BLaER1 treated with 17β-estradiol and CSF1 and Interleukin-3, amounts not matched to agents 10 nM and 100 nM (cell line): ENCODE results near the gene ACSS1.

Experiments
- H3K27ac ChIP-seq, 11 experiments: shearing (Covaris generic); formaldehyde crosslinking; 2 replicates each; pipeline ENCODE4 v1.8.1; 2022
- H3K27me3 ChIP-seq, 11 experiments: shearing (Covaris generic); formaldehyde crosslinking; 2 replicates each; pipeline ENCODE4 v1.8.1; 2022
- H3K36me3 ChIP-seq, 11 experiments: shearing (Covaris generic); formaldehyde crosslinking; 2 replicates each; pipeline ENCODE4 v1.8.1; 2022
- H3K4me1 ChIP-seq, 10 experiments: shearing (Covaris generic); formaldehyde crosslinking; 2 replicates each; pipeline ENCODE4 v1.8.1; 2022
- H3K4me2 ChIP-seq, 11 experiments: shearing (Covaris generic); formaldehyde crosslinking; 2 replicates each; pipeline ENCODE4 v1.8.1; 2022
- H3K4me3 ChIP-seq, 10 experiments: shearing (Covaris generic); formaldehyde crosslinking; 2 replicates each; pipeline ENCODE4 v1.8.1; 2022
- H3K9ac ChIP-seq, 11 experiments: shearing (Covaris generic); formaldehyde crosslinking; 2 replicates each; pipeline ENCODE4 v1.8.1; 2022
- H3K9me3 ChIP-seq, 11 experiments: shearing (Covaris generic); formaldehyde crosslinking; replicated peaks in 1 of 11; 2 replicates each; pipeline ENCODE4 v1.8.1; 2022
- H4K20me1 ChIP-seq, 11 experiments: shearing (Covaris generic); formaldehyde crosslinking; 2 replicates each; pipeline ENCODE4 v1.8.1; 2022
- Cebpa-rat ChIP-seq, 11 experiments: shearing (Covaris generic); IDR thresholded peaks; 2 replicates each; pipeline ENCODE4 v1.8.1; 2022

ACSS1 gene

DNA sequence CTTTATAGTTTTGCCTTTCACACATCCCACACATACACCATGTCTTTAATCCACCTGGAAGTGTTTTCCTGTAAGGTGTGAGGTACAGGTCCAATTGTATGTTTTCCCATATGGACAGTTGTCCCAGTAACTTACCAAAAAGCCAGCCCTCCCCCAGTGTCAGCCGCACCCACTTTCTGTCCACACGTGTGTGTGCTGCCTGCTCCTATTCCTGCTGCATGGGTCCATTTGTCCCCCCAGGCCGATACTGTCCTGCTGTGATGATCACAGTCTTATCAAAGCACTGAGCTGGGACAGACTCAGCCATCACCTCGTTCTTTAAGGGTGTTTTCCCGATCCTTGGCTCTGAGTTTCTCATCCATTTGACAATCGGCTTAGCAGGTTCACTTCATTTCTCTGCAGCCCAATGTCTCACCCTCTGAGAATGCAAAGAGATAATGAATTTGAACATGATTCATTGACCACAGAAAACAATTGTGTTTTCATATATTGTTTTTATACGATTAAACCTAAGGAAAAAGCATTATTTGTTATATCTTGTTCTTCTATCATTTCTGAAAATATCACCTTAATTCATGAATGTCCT is 14.4 kb upstream of the ACSS1 start:
- H3K27me3 ChIP-seq = peaks cover 0 to under 1% (median 0%) of the 10 kb centered on the region in 11 experiments; a peak in 2 of 22 replicates
- H3K4me2 ChIP-seq = no peak overlapping the region

DNA sequence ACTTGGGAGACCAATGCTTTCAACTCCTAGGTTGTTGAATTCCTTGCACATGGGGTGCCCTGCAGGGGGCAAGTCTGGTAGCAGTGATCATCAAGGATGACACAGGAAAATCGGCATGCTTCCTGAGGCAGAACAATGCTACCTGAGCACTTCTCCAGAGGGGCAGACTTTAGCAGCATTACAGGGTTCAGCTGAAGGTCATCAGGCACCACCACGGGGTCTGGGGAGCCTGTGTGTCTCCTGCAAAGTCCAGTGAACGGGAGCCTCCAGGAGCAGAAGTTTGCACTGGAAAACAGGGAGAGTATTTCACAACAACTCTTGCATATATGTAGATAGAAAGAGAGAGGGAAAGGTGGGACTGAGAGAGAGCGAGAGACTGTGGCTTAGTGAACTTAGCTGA is 13.8 kb upstream of the ACSS1 start:
- Histone ChIP-seq H3K4me1 (no peaks in the 10 kb centered on the region), H3K9me3 (peaks cover 0 to 6% (median 0%) of the 10 kb centered on the region in 11 experiments; a peak in 3 of 22 replicates), H3K4me2 (no peak overlapping the region), H3K36me3 (no peaks in the 10 kb centered on the region), H3K9ac (no peak overlapping the region), H3K4me3 (no peak overlapping the region), H4K20me1 (no peaks in the 10 kb centered on the region), H3K27ac (no peak overlapping the region), H3K27me3 (no peaks in the 10 kb centered on the region)
- no peak for TF ChIP-seq Cebpa-rat (IDR thresholded peaks at IDR 0.05)

More for the DNA sequence above, 14.4 kb upstream of the ACSS1 start:
- Histone ChIP-seq H4K20me1 (no peaks in the 10 kb centered on the region), H3K9me3 (peaks cover 0 to 6% (median 0%) of the 10 kb centered on the region in 11 experiments; a peak in 3 of 22 replicates), H3K9ac (no peak overlapping the region), H3K36me3 (no peaks in the 10 kb centered on the region), H3K4me3 (no peak overlapping the region), H3K4me1 (no peaks in the 10 kb centered on the region), H3K27ac (no peak overlapping the region)
- TF ChIP-seq Cebpa-rat (IDR thresholded peaks at IDR 0.05) = no peak

DNA sequence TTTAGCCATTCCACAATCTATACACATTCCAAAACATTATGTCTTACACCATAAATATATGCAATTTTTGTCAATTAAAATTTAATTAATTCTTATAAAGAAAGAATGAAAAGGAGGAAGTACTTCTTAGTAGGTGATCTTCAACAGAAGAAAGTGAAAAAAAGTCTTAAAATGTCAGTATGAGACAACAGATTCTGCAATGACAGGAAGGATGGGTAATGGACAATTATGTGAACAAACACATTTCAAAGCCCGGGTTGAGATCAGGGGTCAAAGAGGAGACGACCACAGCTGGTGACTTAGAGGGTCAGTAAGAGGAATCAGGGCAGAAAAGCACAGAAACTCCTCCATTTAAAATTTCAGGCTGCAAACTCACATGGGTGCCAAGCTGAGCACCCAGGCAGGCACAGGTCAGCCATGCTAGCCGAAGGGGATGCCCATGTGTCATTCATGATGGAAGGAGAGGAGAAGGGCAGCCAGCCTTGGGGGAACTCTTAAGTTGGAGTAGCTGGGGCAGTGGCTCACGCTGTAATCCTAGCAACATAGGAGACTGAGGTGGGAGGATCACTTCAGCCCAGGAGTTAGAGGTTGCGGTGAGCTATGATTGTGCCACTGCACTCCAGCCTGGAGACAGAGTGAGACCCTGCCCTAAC is 13.0 kb upstream of the ACSS1 start:
- TF ChIP-seq Cebpa-rat (IDR thresholded peaks at IDR 0.05) = no peak
- Histone ChIP-seq H3K36me3 (no peaks in the 10 kb centered on the region), H3K27ac (no peak overlapping the region), H3K9ac (no peak overlapping the region), H3K27me3 (no peaks in the 10 kb centered on the region), H4K20me1 (no peaks in the 10 kb centered on the region), H3K9me3 (peaks cover 0 to 6% (median 0%) of the 10 kb centered on the region in 11 experiments; a peak in 3 of 22 replicates), H3K4me1 (peaks cover 0 to 1% (median 0%) of the 10 kb centered on the region in 10 experiments; a peak in 1 of 20 replicates), H3K4me3 (no peak overlapping the region), H3K4me2 (no peak overlapping the region)

DNA sequence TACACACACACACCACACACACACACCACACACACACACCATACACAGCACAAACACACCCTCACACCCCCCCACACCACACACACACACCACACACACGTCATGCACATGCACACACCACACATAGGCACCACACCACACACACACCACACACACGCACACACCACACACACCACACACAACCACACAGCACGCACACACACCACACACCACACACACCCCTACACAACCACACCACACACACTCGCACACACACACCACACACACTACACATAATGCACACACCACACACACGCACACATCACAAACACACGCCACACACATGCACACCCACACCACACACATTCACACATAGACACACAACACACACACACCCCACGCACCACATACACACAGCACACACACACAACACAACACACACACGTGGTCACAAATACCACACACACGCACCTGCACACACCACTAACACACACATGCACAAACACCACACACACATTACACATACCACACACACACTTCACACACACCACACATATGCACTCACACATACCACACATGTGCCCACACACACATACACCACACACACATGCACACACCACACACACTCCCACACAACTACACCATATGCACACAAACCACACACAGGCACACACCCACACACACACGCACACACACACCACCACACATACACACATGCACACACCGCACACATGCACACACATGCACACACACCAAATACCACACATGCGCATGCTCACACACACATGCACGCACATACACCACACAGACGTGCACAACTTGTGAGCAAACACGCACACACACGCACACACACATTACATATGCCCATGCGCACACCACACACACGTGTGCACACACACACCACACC is 9.4 kb upstream of the ACSS1 start:
- no peak overlapping the region for H3K9ac ChIP-seq
- H3K4me2 ChIP-seq = no peak overlapping the region
- no peak overlapping the region for H3K27ac ChIP-seq
- no peaks in the 10 kb centered on the region for H3K27me3 ChIP-seq
- H3K4me3 ChIP-seq = no peak overlapping the region
- peaks cover 0 to 6% (median 0%) of the 10 kb centered on the region in 11 experiments; a peak in 3 of 22 replicates for H3K9me3 ChIP-seq
- no peaks in the 10 kb centered on the region for H3K36me3 ChIP-seq
- H4K20me1 ChIP-seq = no peaks in the 10 kb centered on the region
- H3K4me1 ChIP-seq = peaks cover 0 to 16% (median 10%) of the 10 kb centered on the region in 10 experiments; a peak in 10 of 20 replicates
- no peak for TF ChIP-seq Cebpa-rat (IDR thresholded peaks at IDR 0.05)

DNA sequence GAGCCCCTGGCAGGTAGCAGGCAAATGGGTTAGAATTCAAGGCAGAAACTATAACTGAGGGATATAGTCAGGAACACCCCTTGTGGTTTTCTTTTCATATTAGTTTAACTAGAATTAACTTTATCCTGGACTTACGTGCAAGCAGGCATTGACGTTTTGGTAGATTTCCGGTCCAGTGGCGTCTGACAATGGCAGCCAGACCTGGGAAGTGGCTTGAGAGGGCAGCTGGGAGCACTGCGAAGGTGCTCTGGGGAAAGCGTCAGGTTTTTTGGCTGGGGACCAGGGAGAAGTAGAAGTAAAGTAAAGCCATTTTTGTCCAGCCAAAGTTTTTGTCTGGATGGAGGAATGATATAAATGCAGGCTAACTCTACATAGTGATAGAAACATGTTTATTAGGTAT is 8.4 kb upstream of the ACSS1 start:
- peaks cover 0 to 16% (median 10%) of the 10 kb centered on the region in 10 experiments; a peak in 10 of 20 replicates for H3K4me1 ChIP-seq
- no peaks in the 10 kb centered on the region for H3K36me3 ChIP-seq
- H3K27me3 ChIP-seq = no peaks in the 10 kb centered on the region
- H3K9me3 ChIP-seq = peaks cover 0 to 6% (median 0%) of the 10 kb centered on the region in 11 experiments; a peak in 3 of 22 replicates
- no peak overlapping the region for H3K9ac ChIP-seq
- TF ChIP-seq Cebpa-rat (IDR thresholded peaks at IDR 0.05) = no peak
- H3K27ac ChIP-seq = no peak overlapping the region
- H4K20me1 ChIP-seq = no peaks in the 10 kb centered on the region
- H3K4me2 ChIP-seq = no peak overlapping the region
- H3K4me3 ChIP-seq = no peak overlapping the region

DNA sequence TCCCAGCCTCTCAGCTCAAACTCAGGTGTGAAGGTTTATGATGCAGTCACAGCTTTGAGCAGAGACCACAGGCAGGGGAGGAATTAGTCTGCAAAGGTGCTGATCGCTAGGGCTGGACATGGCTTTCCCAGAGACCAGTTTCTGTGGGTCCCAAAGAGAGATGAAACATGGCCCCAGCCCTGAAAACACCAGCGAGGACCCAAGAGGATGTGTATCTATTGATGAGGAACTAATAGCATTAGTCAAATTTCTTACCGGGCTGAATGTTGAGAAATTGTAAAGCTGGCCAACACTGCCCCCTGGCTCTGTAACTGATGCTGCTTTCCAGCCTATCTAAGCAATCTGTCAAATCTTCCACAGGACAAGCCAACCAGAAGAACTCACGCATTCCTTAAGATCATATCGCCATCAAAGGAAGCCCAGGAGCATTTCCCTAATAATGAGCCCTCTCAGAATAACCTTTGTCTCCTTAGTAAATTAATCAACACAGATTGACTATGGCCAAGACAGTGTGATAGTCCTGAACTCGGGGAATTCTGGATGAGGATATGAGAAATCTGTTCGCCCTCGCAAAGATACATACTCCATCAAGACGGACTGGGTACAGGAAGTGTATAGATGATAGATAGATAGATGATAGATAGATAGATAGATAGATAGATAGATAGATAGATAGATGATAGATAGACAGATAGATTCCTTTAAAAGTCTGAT is 7.8 kb upstream of the ACSS1 start:
- H3K27me3 ChIP-seq = no peaks in the 10 kb centered on the region
- H3K4me3 ChIP-seq = no peak overlapping the region
- no peaks in the 10 kb centered on the region for H4K20me1 ChIP-seq
- peaks cover 0 to 6% (median 0%) of the 10 kb centered on the region in 11 experiments; a peak in 3 of 22 replicates for H3K9me3 ChIP-seq
- TF ChIP-seq Cebpa-rat (IDR thresholded peaks at IDR 0.05) = no peak
- H3K4me2 ChIP-seq = peak overlapping the region in 6 of 11 experiments; percentile 3 to 40 (median 22); a peak in 7 of 22 replicates
- H3K36me3 ChIP-seq = no peaks in the 10 kb centered on the region
- H3K27ac ChIP-seq = no peak overlapping the region
- H3K9ac ChIP-seq = no peak overlapping the region
- peaks cover 0 to 16% (median 10%) of the 10 kb centered on the region in 10 experiments; a peak in 10 of 20 replicates for H3K4me1 ChIP-seq

DNA sequence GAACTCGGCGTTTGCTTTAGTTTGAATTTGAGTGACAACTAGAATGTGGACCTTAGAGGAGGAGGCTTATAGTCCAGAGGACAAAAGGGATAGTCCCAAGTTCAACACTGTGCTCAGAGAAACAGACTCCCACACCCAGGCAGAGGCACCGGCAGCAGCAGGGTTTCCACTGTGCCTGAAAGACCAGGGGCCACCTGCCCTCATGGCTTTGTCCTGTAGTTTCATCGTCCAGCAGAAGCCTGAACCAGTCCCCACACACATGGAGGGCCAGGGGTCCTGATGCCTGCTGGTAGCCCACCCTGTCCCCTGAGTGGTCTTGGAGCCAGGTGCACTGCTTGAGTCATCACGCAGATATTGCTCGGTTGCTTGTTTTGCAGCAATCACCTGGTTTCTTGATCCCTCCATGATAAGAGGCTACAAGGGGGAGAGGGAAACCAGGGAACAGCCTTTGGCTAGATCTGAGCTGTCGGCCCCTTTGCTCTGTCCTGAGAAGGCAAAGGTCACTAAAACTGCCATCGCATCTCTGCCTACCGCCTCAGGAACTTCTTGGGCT is 7.2 kb upstream of the ACSS1 start:
- H3K9me3 ChIP-seq = peaks cover 0 to 6% (median 0%) of the 10 kb centered on the region in 11 experiments; a peak in 3 of 22 replicates
- H3K4me2 ChIP-seq = peak overlapping the region in 6 of 11 experiments; percentile 3 to 40 (median 22); a peak in 8 of 22 replicates
- H3K4me3 ChIP-seq = no peak overlapping the region
- no peaks in the 10 kb centered on the region for H3K27me3 ChIP-seq
- no peaks in the 10 kb centered on the region for H4K20me1 ChIP-seq
- H3K4me1 ChIP-seq = peaks cover 0 to 16% (median 12%) of the 10 kb centered on the region in 10 experiments; a peak in 11 of 20 replicates
- no peak overlapping the region for H3K9ac ChIP-seq
- no peaks in the 10 kb centered on the region for H3K36me3 ChIP-seq
- H3K27ac ChIP-seq = no peak overlapping the region
- TF ChIP-seq Cebpa-rat (IDR thresholded peaks at IDR 0.05) = no peak

DNA sequence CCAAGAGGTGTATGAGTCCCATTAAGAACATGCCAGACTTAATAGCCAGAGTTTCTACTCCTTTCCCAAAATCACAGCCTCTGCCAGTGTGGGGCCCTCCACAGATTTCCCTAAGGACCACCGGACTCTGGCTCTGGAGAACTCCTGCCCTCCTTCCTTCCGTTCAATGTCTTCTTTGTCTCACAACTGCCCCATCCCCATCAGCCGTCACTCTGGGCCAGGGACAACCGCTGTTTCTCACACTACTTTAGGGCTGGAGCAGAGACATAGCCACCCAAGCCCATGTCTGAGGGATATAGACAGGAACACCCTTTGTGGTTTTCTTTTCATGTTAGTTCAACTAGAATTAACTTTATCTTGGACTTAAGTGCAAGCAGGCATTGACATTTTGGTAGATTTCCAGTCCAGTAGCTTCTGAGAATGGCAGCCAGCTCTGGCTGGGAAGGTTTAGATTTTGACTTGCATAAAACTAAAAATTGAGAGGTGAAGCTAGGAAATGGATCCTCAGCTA is 6.7 kb upstream of the ACSS1 start:
- Histone ChIP-seq H3K9me3 (peaks cover 0 to 6% (median 0%) of the 10 kb centered on the region in 11 experiments; a peak in 3 of 22 replicates), H3K4me3 (no peak overlapping the region), H3K27ac (no peak overlapping the region), H4K20me1 (no peaks in the 10 kb centered on the region), H3K27me3 (no peaks in the 10 kb centered on the region), H3K9ac (no peak overlapping the region), H3K4me1 (peaks cover under 1 to 21% (median 16%) of the 10 kb centered on the region in 10 experiments; a peak in 17 of 20 replicates), H3K36me3 (no peaks in the 10 kb centered on the region), H3K4me2 (peak overlapping the region in 4 of 11 experiments; percentile 12 to 40 (median 22); a peak in 6 of 22 replicates)
- TF ChIP-seq Cebpa-rat (IDR thresholded peaks at IDR 0.05) = no peak
